ENCODE data around the gene PPP1R17. TPM values are rescaled to one million over a fixed set of nuclear protein-coding genes. Genes with fewer than 3 reads are reported as not detected.

PPP1R17 gene
- not detected for polyA plus RNA-seq (ENCODE audit: low read depth in 6 of 6)

GRCh38 chr7:31687024-31687748 is at the start of gene PPP1R17:
PPP1R17 (plus strand) TSS chr7:31687215; CDS start chr7:31692442, 5,227 bp downstream.
- H3K9me3 Mint-ChIP-seq = peaks cover 0 to 8% (median 0%) of the 10 kb centered on the region in 7 donors
- H3K27ac Mint-ChIP-seq = no peak within 1 kb of the TSS
- no peaks in the 10 kb centered on the region for H3K36me3 Mint-ChIP-seq
- peaks cover 6 to 7% (median 6%) of the 10 kb centered on the region in 3 donors for H3K4me1 Mint-ChIP-seq
- no peak for ATAC-seq (ENCODE audit: low read depth in 2 of 2)
- no peak within 1 kb of the TSS for H3K4me3 Mint-ChIP-seq
- H3K27me3 Mint-ChIP-seq = peaks cover 0 to 5% (median under 1%) of the 10 kb centered on the region in 3 donors
- DNase-seq = no peak

GRCh38 chr7:31640381-31640780 is 46.6 kb upstream of the PPP1R17 start:
- no peak overlapping the region for H3K4me3 Mint-ChIP-seq
- H3K4me1 Mint-ChIP-seq = no peaks in the 10 kb centered on the region
- no peaks in the 10 kb centered on the region for H3K36me3 Mint-ChIP-seq
- DNase-seq = no peak
- H3K27me3 Mint-ChIP-seq = peaks cover 4 to 14% (median 5%) of the 10 kb centered on the region in 3 donors
- no peak overlapping the region for H3K27ac Mint-ChIP-seq
- peaks cover 0 to 10% (median 3%) of the 10 kb centered on the region in 7 donors for H3K9me3 Mint-ChIP-seq
- no peak for ATAC-seq (ENCODE audit: low read depth in 2 of 2)

GRCh38 chr7:31642681-31643115 is 44.3 kb upstream of the PPP1R17 start:
- Mint-ChIP-seq H3K4me3 (no peak overlapping the region), H3K27me3 (peaks cover 4 to 14% (median 5%) of the 10 kb centered on the region in 3 donors), H3K27ac (no peak overlapping the region), H3K36me3 (no peaks in the 10 kb centered on the region), H3K9me3 (peaks cover 0 to 10% (median 3%) of the 10 kb centered on the region in 7 donors), H3K4me1 (no peaks in the 10 kb centered on the region)
- no peak for DNase-seq
- ATAC-seq (ENCODE audit: low read depth in 2 of 2) = no peak

GRCh38 chr7:31646942-31647341 is 40.1 kb upstream of the PPP1R17 start:
- H3K4me3 Mint-ChIP-seq = no peak overlapping the region
- peaks cover 4 to 8% (median 5%) of the 10 kb centered on the region in 3 donors for H3K27me3 Mint-ChIP-seq
- no peak overlapping the region for H3K27ac Mint-ChIP-seq
- no peak for DNase-seq
- H3K36me3 Mint-ChIP-seq = no peaks in the 10 kb centered on the region
- no peak for ATAC-seq (ENCODE audit: low read depth in 2 of 2)
- H3K4me1 Mint-ChIP-seq = no peaks in the 10 kb centered on the region
- peaks cover 0 to 2% (median 0%) of the 10 kb centered on the region in 7 donors for H3K9me3 Mint-ChIP-seq

GRCh38 chr7:31647511-31647910 is 39.5 kb upstream of the PPP1R17 start:
- Mint-ChIP-seq H3K27me3 (peaks cover 2 to 5% (median 4%) of the 10 kb centered on the region in 3 donors), H3K36me3 (no peaks in the 10 kb centered on the region), H3K27ac (no peak overlapping the region), H3K9me3 (peaks cover 0 to 2% (median 0%) of the 10 kb centered on the region in 7 donors), H3K4me3 (no peak overlapping the region), H3K4me1 (no peaks in the 10 kb centered on the region)
- ATAC-seq (ENCODE audit: low read depth in 2 of 2) = no peak
- DNase-seq = no peak

- ATAC-seq (ENCODE audit: low read depth in 2 of 2) = no peak
- no peak for DNase-seq
Measured at GRCh38 chr7:31648288-31648687, 38.7 kb upstream of the PPP1R17 start.

GRCh38 chr7:31648880-31649279 is 38.1 kb upstream of the PPP1R17 start:
- no peak overlapping the region for H3K4me3 Mint-ChIP-seq
- H3K4me1 Mint-ChIP-seq = no peaks in the 10 kb centered on the region
- peaks cover 0 to 2% (median 0%) of the 10 kb centered on the region in 7 donors for H3K9me3 Mint-ChIP-seq
- DNase-seq (no peak), ATAC-seq (ENCODE audit: low read depth in 2 of 2) (no peak)
- peaks cover 0 to 5% (median under 1%) of the 10 kb centered on the region in 3 donors for H3K27me3 Mint-ChIP-seq
- no peaks in the 10 kb centered on the region for H3K36me3 Mint-ChIP-seq
- no peak overlapping the region for H3K27ac Mint-ChIP-seq

More at GRCh38 chr7:31648288-31648687, 38.7 kb upstream of the PPP1R17 start:
- H3K4me3 Mint-ChIP-seq = no peak overlapping the region
- no peak overlapping the region for H3K27ac Mint-ChIP-seq
- peaks cover 0 to 5% (median 4%) of the 10 kb centered on the region in 3 donors for H3K27me3 Mint-ChIP-seq
- H3K9me3 Mint-ChIP-seq = peaks cover 0 to 2% (median 0%) of the 10 kb centered on the region in 7 donors
- no peaks in the 10 kb centered on the region for H3K4me1 Mint-ChIP-seq
- no peaks in the 10 kb centered on the region for H3K36me3 Mint-ChIP-seq

- no peaks in the 10 kb centered on the region for H3K36me3 Mint-ChIP-seq
- no peak for DNase-seq
Measured at GRCh38 chr7:31651234-31652062, 35.6 kb upstream of the PPP1R17 start.

GRCh38 chr7:31652063-31652326 is 35.0 kb upstream of the PPP1R17 start:
- ATAC-seq (ENCODE audit: low read depth in 2 of 2) (no peak), DNase-seq (no peak)
- no peak overlapping the region for H3K27ac Mint-ChIP-seq
- peaks cover 0 to 5% (median 0%) of the 10 kb centered on the region in 3 donors for H3K27me3 Mint-ChIP-seq
- no peak overlapping the region for H3K4me3 Mint-ChIP-seq
- H3K4me1 Mint-ChIP-seq = no peaks in the 10 kb centered on the region
- H3K9me3 Mint-ChIP-seq = peaks cover 0 to 3% (median 0%) of the 10 kb centered on the region in 7 donors
- H3K36me3 Mint-ChIP-seq = no peaks in the 10 kb centered on the region

More at GRCh38 chr7:31651234-31652062, 35.6 kb upstream of the PPP1R17 start:
- Mint-ChIP-seq H3K9me3 (peaks cover 0 to 3% (median 0%) of the 10 kb centered on the region in 7 donors), H3K4me3 (no peak overlapping the region), H3K27me3 (peaks cover 0 to 5% (median 0%) of the 10 kb centered on the region in 3 donors), H3K27ac (no peak overlapping the region), H3K4me1 (no peaks in the 10 kb centered on the region)
- no peak for ATAC-seq (ENCODE audit: low read depth in 2 of 2)

- H3K27me3 Mint-ChIP-seq = no peaks in the 10 kb centered on the region
- H3K4me3 Mint-ChIP-seq = no peak overlapping the region
- ATAC-seq (ENCODE audit: low read depth in 2 of 2) (no peak), DNase-seq (no peak)
- peaks cover 0 to 8% (median 2%) of the 10 kb centered on the region in 7 donors for H3K9me3 Mint-ChIP-seq
- no peak overlapping the region for H3K27ac Mint-ChIP-seq
- no peaks in the 10 kb centered on the region for H3K4me1 Mint-ChIP-seq
- no peaks in the 10 kb centered on the region for H3K36me3 Mint-ChIP-seq
Measured at GRCh38 chr7:31663072-31663471, 23.9 kb upstream of the PPP1R17 start.

GRCh38 chr7:31664890-31665289 is 22.1 kb upstream of the PPP1R17 start:
- Mint-ChIP-seq H3K4me3 (no peak overlapping the region), H3K36me3 (no peaks in the 10 kb centered on the region), H3K27me3 (no peaks in the 10 kb centered on the region), H3K27ac (no peak overlapping the region), H3K9me3 (peaks cover 0 to 8% (median 2%) of the 10 kb centered on the region in 7 donors), H3K4me1 (no peaks in the 10 kb centered on the region)
- no peak for DNase-seq
- no peak for ATAC-seq (ENCODE audit: low read depth in 2 of 2)

GRCh38 chr7:31665546-31665945 is 21.5 kb upstream of the PPP1R17 start:
- Mint-ChIP-seq H3K27me3 (no peaks in the 10 kb centered on the region), H3K9me3 (peaks cover 0 to 8% (median 2%) of the 10 kb centered on the region in 7 donors), H3K4me3 (no peak overlapping the region), H3K27ac (no peak overlapping the region), H3K4me1 (no peaks in the 10 kb centered on the region), H3K36me3 (no peaks in the 10 kb centered on the region)
- no peak for DNase-seq
- no peak for ATAC-seq (ENCODE audit: low read depth in 2 of 2)

- ATAC-seq (ENCODE audit: low read depth in 2 of 2) (no peak), DNase-seq (no peak)
- H3K27me3 Mint-ChIP-seq = no peaks in the 10 kb centered on the region
- H3K27ac Mint-ChIP-seq = no peak overlapping the region
- no peaks in the 10 kb centered on the region for H3K4me1 Mint-ChIP-seq
- no peaks in the 10 kb centered on the region for H3K36me3 Mint-ChIP-seq
- peaks cover 0 to 12% (median 4%) of the 10 kb centered on the region in 7 donors for H3K9me3 Mint-ChIP-seq
- H3K4me3 Mint-ChIP-seq = no peak overlapping the region
Measured at GRCh38 chr7:31669461-31669860, 17.6 kb upstream of the PPP1R17 start.
